ENCODE measurements around the gene URB1.

DNA sequence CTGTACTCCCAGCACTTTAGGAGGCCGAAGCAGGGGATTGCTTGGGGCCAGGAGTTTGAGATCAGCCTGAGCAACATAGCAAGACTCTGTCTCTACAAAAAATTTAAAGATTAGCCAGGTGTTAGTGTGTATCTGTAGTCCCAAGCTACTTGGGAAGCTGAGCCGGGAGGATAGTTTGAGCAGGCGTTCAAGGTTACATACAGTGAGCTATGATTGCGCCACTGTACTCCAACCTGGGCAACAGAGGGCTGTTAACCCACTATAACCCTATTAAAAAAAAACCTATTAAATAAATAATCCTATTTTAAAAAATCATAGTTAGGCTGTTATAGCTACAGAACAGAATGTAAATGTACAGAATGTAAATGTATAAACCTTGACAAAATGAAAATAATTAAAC is 116.1 kb downstream of the URB1 start:
- TF ChIP-seq, protein P1, sequence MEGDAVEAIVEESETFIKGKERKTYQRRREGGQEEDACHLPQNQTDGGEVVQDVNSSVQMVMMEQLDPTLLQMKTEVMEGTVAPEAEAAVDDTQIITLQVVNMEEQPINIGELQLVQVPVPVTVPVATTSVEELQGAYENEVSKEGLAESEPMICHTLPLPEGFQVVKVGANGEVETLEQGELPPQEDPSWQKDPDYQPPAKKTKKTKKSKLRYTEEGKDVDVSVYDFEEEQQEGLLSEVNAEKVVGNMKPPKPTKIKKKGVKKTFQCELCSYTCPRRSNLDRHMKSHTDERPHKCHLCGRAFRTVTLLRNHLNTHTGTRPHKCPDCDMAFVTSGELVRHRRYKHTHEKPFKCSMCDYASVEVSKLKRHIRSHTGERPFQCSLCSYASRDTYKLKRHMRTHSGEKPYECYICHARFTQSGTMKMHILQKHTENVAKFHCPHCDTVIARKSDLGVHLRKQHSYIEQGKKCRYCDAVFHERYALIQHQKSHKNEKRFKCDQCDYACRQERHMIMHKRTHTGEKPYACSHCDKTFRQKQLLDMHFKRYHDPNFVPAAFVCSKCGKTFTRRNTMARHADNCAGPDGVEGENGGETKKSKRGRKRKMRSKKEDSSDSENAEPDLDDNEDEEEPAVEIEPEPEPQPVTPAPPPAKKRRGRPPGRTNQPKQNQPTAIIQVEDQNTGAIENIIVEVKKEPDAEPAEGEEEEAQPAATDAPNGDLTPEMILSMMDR (IDR thresholded peaks at IDR 0.05 in 4 of 5, conservative IDR thresholded peaks at IDR 0.05 in 1 of 5) = no peak
- no peak for TF ChIP-seq POLR2A (IDR thresholded peaks at IDR 0.05)

Data from gastrocnemius medialis (tissue), 4 donors.